Ishikawa (cell line): ENCODE measurements around the gene TEDC2.
A peak's percentile ranks its signal among the peaks of the same experiment; 100 is the strongest.

Experiments used
- CEBPB ChIP-seq: IDR thresholded peaks from 2 replicates; pipeline ENCODE4 v1.6.1; 2012
- CREB1 ChIP-seq: IDR thresholded peaks from 2 replicates; pipeline ENCODE4 v1.6.1; 2012; ENCODE audit warnings: low read depth
- EGR1 ChIP-seq: IDR thresholded peaks from 2 replicates; pipeline ENCODE4 v1.6.1; 2012
- EP300 ChIP-seq: IDR thresholded peaks from 2 replicates; pipeline ENCODE4 v1.6.1; 2012; ENCODE audit warnings: borderline replicate concordance
- FOXM1 ChIP-seq: IDR thresholded peaks from 2 replicates; pipeline ENCODE4 v1.6.1; 2012; ENCODE audit warnings: low read depth, borderline replicate concordance
- MAX ChIP-seq: IDR thresholded peaks from 2 replicates; pipeline ENCODE4 v1.6.1; 2012
- NFIC ChIP-seq: IDR thresholded peaks from 2 replicates; pipeline ENCODE4 v1.6.1; 2012
- RAD21 ChIP-seq: IDR thresholded peaks from 2 replicates; pipeline ENCODE4 v1.6.1; 2012; ENCODE audit warnings: low read depth
- REST ChIP-seq: IDR thresholded peaks from 2 replicates; pipeline ENCODE4 v1.6.1; 2012; ENCODE audit warnings: low read depth, mild to moderate bottlenecking
- TAF1 ChIP-seq: IDR thresholded peaks from 2 replicates; pipeline ENCODE4 v1.6.1; 2012; ENCODE audit warnings: low read depth, mild to moderate bottlenecking
- TCF12 ChIP-seq: IDR thresholded peaks from 2 replicates; pipeline ENCODE4 v1.6.1; 2012; ENCODE audit warnings: low read depth
- TEAD4 ChIP-seq: IDR thresholded peaks from 2 replicates; pipeline ENCODE4 v1.6.1; 2012
- USF1 ChIP-seq: IDR thresholded peaks from 2 replicates; pipeline ENCODE4 v1.6.1; 2012
- YY1 ChIP-seq: IDR thresholded peaks from 2 replicates; pipeline ENCODE4 v1.6.1; 2012; ENCODE audit warnings: low read depth
- ZBTB7A ChIP-seq: IDR thresholded peaks from 2 replicates; pipeline ENCODE4 v1.6.1; 2012; ENCODE audit warnings: low read depth

TEDC2 gene

GRCh38 chr16:2499890-2500429 lies 40.1 kb downstream of the TEDC2 start:
- TF ChIP-seq RAD21 (no peak), USF1 (no peak), CREB1 (no peak), EP300 (no peak), TEAD4 (no peak), NFIC (no peak), TAF1 (no peak), MAX (no peak), ZBTB7A (no peak), FOXM1 (no peak), EGR1 (no peak), YY1 (no peak), REST (no peak), CEBPB (no peak)

- no peak for TF ChIP-seq NFIC
- no peak for TF ChIP-seq USF1
- TF ChIP-seq EP300: no peak
- no peak for TF ChIP-seq EGR1
- TF ChIP-seq REST: no peak
- no peak for TF ChIP-seq CREB1
- no peak for TF ChIP-seq TAF1
Observed at GRCh38 chr16:2500430-2500917, 40.6 kb downstream of the TEDC2 start.

GRCh38 chr16:2500918-2501750 lies 41.2 kb downstream of the TEDC2 start:
- TF ChIP-seq USF1 (peak; percentile 69), REST (no peak), CREB1 (no peak), TEAD4 (no peak), CEBPB (no peak), NFIC (no peak), EP300 (no peak), TCF12 (no peak), ZBTB7A (peak; percentile 69; the same call in 1 of the 2 replicates), YY1 (no peak), RAD21 (peak; percentile 93), TAF1 (no peak)
